WI38 (cell line): Measurements from ENCODE around the gene ARMH1.

Source experiments
- H3K4me3 ChIP-seq: 2 replicates; pipeline ENCODE4 v1.5.1; 2011; ENCODE audit warnings: low read depth, mild to moderate bottlenecking, control low read depth, low read length
- TF ChIP-seq, protein P1 (sequence below): IDR thresholded peaks from 2 replicates; pipeline ENCODE4 v1.5.1; 2012; ENCODE audit warnings: low read depth, mild to moderate bottlenecking, control low read depth, low read length

Gene ARMH1

DNA sequence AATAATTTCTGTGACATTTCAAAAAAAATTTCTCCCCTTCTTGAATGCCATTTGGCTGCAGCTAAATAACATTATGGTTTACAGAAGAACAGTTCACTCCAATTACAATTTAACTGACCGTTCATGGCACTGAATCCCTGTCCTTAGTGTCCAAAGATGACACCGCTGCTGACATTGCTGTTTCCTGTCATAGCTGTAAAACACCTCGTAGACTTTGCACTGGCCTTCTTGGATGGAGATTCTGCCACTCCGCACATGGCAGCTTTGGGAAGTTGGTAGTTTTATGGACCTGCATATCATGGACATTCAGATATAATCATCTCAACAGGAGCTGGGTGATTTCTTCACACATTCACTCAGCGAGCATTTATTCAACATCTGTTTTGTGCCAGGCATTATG, 5.0 kb downstream of the ARMH1 start:
- TF ChIP-seq, protein P1, sequence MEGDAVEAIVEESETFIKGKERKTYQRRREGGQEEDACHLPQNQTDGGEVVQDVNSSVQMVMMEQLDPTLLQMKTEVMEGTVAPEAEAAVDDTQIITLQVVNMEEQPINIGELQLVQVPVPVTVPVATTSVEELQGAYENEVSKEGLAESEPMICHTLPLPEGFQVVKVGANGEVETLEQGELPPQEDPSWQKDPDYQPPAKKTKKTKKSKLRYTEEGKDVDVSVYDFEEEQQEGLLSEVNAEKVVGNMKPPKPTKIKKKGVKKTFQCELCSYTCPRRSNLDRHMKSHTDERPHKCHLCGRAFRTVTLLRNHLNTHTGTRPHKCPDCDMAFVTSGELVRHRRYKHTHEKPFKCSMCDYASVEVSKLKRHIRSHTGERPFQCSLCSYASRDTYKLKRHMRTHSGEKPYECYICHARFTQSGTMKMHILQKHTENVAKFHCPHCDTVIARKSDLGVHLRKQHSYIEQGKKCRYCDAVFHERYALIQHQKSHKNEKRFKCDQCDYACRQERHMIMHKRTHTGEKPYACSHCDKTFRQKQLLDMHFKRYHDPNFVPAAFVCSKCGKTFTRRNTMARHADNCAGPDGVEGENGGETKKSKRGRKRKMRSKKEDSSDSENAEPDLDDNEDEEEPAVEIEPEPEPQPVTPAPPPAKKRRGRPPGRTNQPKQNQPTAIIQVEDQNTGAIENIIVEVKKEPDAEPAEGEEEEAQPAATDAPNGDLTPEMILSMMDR: no peak
- no peak overlapping the region for H3K4me3 ChIP-seq

DNA sequence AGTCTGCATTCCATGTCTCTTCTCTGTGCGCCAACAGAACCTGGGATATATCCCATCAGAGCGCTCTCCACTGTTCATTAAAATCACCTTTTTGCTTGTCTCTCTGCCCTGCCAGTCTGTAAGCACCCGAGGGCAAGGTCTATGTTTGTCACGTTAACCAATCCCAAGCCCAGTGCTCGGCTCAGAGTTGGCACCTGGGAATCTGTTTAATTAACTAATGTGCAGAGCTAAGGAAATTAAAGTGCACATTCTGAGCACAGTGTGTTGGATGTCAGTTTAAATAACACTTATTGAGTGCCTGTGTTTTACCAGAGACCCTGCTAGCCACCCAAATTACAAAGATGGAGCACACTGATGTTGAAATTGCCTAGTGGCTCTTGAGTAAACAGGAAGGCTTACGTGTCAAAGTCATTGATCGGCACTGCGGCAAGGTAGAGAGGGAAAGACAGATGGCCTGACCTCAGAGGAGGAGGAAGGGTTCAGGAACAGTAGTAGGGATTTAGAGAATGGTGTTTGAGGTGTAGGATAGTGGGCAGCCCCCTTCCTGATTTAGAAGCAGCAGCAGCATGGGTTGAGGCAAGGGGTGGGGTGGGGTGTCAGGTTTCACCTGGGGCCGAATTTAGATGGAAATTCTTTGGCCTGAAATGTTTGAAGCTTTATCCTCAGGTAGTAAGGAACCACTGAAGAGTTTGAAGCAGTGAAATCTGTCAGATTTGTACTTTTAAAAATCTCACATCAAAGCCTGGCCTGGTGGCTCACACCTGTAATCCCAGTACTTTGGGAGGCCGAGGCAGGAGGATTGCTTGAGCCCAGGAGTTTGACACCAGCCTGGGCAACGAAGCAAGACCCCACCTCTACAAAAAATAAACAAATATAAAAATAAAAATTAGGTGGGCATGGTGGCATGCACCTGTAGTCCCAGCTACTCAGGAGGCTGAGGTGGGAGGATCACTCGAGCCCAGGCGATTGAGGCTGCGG, 7.7 kb downstream of the ARMH1 start:
- TF ChIP-seq, protein P1: no peak
- no peak overlapping the region for H3K4me3 ChIP-seq

DNA sequence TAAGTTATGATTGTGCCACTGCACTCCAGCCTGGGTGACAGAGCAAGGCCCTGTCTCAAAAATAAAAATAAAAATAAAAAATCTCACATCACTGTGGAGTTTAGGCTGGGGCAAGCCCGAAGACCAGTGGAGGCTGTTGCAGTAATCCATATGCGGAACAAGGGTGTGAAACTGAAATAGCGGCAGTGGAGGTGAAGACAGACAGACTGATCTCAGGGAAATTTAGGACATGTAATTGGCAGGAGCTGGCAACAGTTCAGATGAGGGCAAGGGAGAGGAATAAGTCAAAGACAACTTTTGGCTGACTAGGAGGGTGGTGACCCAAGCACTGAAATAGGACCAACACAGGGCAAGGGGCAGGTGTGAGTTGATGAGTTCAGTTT, 8.4 kb downstream of the ARMH1 start:
- TF ChIP-seq, protein P1: no peak

DNA sequence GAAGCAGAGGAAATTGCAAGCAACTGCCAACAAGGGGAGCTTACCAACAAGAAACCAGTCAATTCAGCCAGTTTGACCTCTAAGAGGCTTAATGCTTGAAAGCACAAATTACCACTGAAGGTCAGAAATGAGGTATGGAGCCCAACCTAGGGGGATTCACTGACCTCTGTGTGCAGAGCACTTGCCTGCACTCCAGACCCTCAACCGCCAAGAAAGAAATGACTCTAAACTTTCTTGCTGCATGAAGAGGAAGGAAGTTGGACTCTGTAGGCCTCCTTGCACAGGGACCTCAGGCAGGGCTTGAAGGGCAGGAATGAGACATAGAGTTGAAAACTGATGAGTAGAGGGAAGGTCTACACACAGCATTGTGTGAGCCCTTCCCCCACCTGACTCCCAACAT, 10.0 kb downstream of the ARMH1 start:
- H3K4me3 ChIP-seq: no peak overlapping the region
- TF ChIP-seq, protein P1: no peak

More for the DNA sequence above, 8.4 kb downstream of the ARMH1 start:
- no peak overlapping the region for H3K4me3 ChIP-seq

DNA sequence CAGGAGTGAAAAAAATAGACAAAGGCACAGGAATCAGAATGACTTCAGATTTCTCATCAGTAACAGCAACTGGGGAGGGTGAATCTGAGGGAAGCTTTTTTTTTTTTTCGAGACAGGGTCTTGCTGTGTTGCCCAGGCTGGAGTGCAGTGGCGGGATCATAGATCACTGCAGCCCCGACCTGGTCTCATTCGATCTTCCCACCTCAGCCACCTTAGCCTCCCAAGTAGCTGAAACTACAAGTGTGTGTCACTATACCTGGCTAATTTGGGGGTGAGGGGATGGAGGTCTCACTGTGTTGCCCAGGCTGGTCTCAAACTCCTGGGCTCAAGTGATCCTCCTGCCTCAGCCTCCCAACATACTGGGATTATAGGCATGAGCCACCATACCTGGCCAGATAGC, 10.7 kb downstream of the ARMH1 start:
- TF ChIP-seq, protein P1: no peak
- no peak overlapping the region for H3K4me3 ChIP-seq

DNA sequence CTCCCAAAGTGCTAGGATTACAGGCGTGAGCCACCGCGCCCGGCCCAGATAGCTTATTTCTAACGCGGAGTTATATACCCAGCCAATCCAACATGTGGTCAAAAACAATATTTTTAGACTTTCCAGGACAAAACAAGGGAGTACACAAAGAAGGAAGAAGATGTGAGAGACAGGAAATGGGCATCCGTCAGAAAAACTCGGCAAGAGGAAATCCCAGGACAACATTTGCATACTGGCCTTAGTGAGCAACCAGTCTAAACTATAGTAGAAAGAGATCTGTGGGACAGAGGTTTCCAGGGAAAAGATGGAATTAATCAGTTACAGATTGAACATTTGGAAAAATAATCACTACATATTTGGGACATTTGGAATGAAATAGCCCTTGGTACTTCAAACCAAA, 11.4 kb downstream of the ARMH1 start:
- no peak overlapping the region for H3K4me3 ChIP-seq
- TF ChIP-seq, protein P1: no peak

DNA sequence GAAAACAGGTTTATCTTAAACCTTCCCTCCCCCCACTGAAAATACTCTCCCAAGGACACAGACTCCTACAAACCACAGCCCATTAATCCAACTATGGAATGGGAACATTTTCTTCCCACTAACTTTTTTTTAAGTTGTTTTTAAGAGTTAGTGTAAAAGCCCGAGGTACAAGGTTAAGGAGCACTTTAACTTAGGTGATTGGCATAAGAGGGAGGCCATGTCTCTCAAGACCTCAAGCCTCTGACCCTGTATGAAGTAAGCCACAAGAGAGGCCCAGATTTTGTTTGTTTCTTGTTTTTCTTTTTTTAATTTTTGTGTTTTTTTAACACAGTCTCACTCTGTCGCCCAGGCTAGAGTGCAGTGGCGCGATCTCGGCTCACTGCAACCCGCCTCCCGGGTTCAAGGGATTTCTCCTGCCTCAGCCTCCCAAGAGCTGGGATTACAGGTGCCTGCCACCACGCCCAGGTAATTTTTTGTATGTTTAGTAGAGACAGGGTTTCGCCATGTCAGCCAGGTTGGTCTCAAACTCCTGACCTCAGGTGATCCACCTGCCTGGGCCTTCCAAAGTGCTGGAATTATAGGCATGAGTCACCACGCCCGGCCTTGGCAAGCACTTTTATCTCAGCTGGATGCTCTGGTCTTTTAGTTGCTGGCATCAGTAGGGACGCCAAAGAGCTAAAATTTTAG, 14.4 kb downstream of the ARMH1 start:
- no peak overlapping the region for H3K4me3 ChIP-seq
- TF ChIP-seq, protein P1: no peak
